ENCODE measurements around the gene USP36. TPM values are rescaled to one million over a fixed set of nuclear protein-coding genes. Genes with fewer than 3 reads are reported as not detected.

USP36 gene
- total RNA-seq, 1 donor from 2014 or later, result 107 TPM

- TF ChIP-seq, protein P1, sequence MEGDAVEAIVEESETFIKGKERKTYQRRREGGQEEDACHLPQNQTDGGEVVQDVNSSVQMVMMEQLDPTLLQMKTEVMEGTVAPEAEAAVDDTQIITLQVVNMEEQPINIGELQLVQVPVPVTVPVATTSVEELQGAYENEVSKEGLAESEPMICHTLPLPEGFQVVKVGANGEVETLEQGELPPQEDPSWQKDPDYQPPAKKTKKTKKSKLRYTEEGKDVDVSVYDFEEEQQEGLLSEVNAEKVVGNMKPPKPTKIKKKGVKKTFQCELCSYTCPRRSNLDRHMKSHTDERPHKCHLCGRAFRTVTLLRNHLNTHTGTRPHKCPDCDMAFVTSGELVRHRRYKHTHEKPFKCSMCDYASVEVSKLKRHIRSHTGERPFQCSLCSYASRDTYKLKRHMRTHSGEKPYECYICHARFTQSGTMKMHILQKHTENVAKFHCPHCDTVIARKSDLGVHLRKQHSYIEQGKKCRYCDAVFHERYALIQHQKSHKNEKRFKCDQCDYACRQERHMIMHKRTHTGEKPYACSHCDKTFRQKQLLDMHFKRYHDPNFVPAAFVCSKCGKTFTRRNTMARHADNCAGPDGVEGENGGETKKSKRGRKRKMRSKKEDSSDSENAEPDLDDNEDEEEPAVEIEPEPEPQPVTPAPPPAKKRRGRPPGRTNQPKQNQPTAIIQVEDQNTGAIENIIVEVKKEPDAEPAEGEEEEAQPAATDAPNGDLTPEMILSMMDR (IDR thresholded peaks at IDR 0.05), result no peak
- intact Hi-C loops (cut with micrococcal nuclease), result no loop called here
- ChIA-PET CTCF (no interaction called here), POLR2A (no interaction called here)
- DNase-seq (no peak), ATAC-seq (ENCODE audit: low read depth) (no peak)
- Mint-ChIP-seq H3K36me3 (ENCODE audit: low read depth) (peaks cover 95% of the 10 kb centered on the region), H3K27ac (no peak overlapping the region), H3K4me3 (no peak overlapping the region), H3K4me1 (peaks cover 12% of the 10 kb centered on the region), H3K27me3 (no peaks in the 10 kb centered on the region), H3K9me3 (no peaks in the 10 kb centered on the region)
Measured at GRCh38 chr17:78824240-78824639, 16.4 kb downstream of the USP36 start.

GRCh38 chr17:78823282-78824046 is 17.1 kb downstream of the USP36 start:
- H3K9me3 Mint-ChIP-seq, result no peaks in the 10 kb centered on the region
- ChIA-PET POLR2A (no interaction called here), CTCF (no interaction called here)
- no peak for ATAC-seq (ENCODE audit: low read depth)
- H3K4me1 Mint-ChIP-seq, result peaks cover 20% of the 10 kb centered on the region
- H3K36me3 Mint-ChIP-seq (ENCODE audit: low read depth), result peaks cover 96% of the 10 kb centered on the region
- H3K27me3 Mint-ChIP-seq, result no peaks in the 10 kb centered on the region
- TF ChIP-seq, protein P1 (IDR thresholded peaks at IDR 0.05), result no peak
- H3K4me3 Mint-ChIP-seq, result no peak overlapping the region
- intact Hi-C loops (cut with micrococcal nuclease), result no loop called here
- no peak for DNase-seq
- no peak overlapping the region for H3K27ac Mint-ChIP-seq

- Mint-ChIP-seq H3K27me3 (no peaks in the 10 kb centered on the region), H3K4me3 (no peak overlapping the region), H3K9me3 (no peaks in the 10 kb centered on the region), H3K27ac (no peak overlapping the region), H3K36me3 (ENCODE audit: low read depth) (peaks cover 95% of the 10 kb centered on the region), H3K4me1 (peaks cover 21% of the 10 kb centered on the region)
- intact Hi-C loops (cut with micrococcal nuclease), result no loop called here
- CTCF ChIA-PET, result no interaction called here
- no peak for DNase-seq
- no peak for ATAC-seq (ENCODE audit: low read depth)
- TF ChIP-seq, protein P1 (IDR thresholded peaks at IDR 0.05), result no peak
- POLR2A ChIA-PET, result no interaction called here
Measured at GRCh38 chr17:78822552-78822951, 18.1 kb downstream of the USP36 start.

GRCh38 chr17:78821961-78822360 is 18.7 kb downstream of the USP36 start:
- Mint-ChIP-seq H3K27ac (no peak overlapping the region), H3K27me3 (no peaks in the 10 kb centered on the region), H3K9me3 (no peaks in the 10 kb centered on the region), H3K4me1 (peaks cover 16% of the 10 kb centered on the region), H3K4me3 (no peak overlapping the region), H3K36me3 (ENCODE audit: low read depth) (peaks cover 95% of the 10 kb centered on the region)
- ChIA-PET CTCF (no interaction called here), POLR2A (no interaction called here)
- DNase-seq, result no peak
- TF ChIP-seq, protein P1 (IDR thresholded peaks at IDR 0.05), result no peak
- intact Hi-C loops (cut with micrococcal nuclease), result no loop called here
- no peak for ATAC-seq (ENCODE audit: low read depth)

GRCh38 chr17:78820841-78821240 is 19.8 kb downstream of the USP36 start:
- Mint-ChIP-seq H3K9me3 (no peaks in the 10 kb centered on the region), H3K4me3 (no peak overlapping the region), H3K27ac (no peak overlapping the region), H3K36me3 (ENCODE audit: low read depth) (peaks cover 93% of the 10 kb centered on the region), H3K27me3 (no peaks in the 10 kb centered on the region), H3K4me1 (peaks cover 13% of the 10 kb centered on the region)
- DNase-seq (no peak), ATAC-seq (ENCODE audit: low read depth) (no peak)
- ChIA-PET CTCF (no interaction called here), POLR2A (interaction anchor here (0.6 kb wide), 1 partner anchor 340 kb away, joined by 3 read pairs; no protein-coding TSS in a partner anchor)
- intact Hi-C loops (cut with micrococcal nuclease), result no loop called here
- TF ChIP-seq, protein P1 (IDR thresholded peaks at IDR 0.05), result no peak
